CD1c-positive myeloid dendritic cell (primary cell): Measurements from ENCODE around the gene GADL1.

ENCODE experiments used
- DNase-seq: peaks from one replicate; pipeline ENCODE4 v3.0.0-alpha.2; 2016; ENCODE audit errors: extremely low spot score

Gene GADL1

GRCh38 chr3:30875505-30875904 lies 19.0 kb downstream of the GADL1 start:
- DNase-seq, result no peak

GRCh38 chr3:30873671-30874070 lies 20.8 kb downstream of the GADL1 start:
- DNase-seq, result no peak

GRCh38 chr3:30872879-30873278 lies 21.6 kb downstream of the GADL1 start:
- no peak for DNase-seq

GRCh38 chr3:30871720-30872119 lies 22.7 kb downstream of the GADL1 start:
- DNase-seq, result no peak

- DNase-seq, result no peak
Observed at GRCh38 chr3:30864836-30865235, 29.6 kb downstream of the GADL1 start.

GRCh38 chr3:30864132-30864531 lies 30.3 kb downstream of the GADL1 start:
- no peak for DNase-seq

- no peak for DNase-seq
Observed at GRCh38 chr3:30862004-30862403, 32.5 kb downstream of the GADL1 start.

GRCh38 chr3:30858894-30859389 lies 35.5 kb downstream of the GADL1 start:
- no peak for DNase-seq

- DNase-seq, result no peak
Observed at GRCh38 chr3:30855400-30856292, 38.8 kb downstream of the GADL1 start.

GRCh38 chr3:30852833-30853232 lies 41.6 kb downstream of the GADL1 start:
- no peak for DNase-seq

- DNase-seq, result no peak
Observed at GRCh38 chr3:30848087-30848779, 46.2 kb downstream of the GADL1 start.

- no peak for DNase-seq
Observed at GRCh38 chr3:30847592-30847991, 46.9 kb downstream of the GADL1 start.

- DNase-seq, result no peak
Observed at GRCh38 chr3:30845606-30846005, 48.9 kb downstream of the GADL1 start.

- no peak for DNase-seq
Observed at GRCh38 chr3:30843877-30844276, 50.6 kb downstream of the GADL1 start.

- no peak for DNase-seq
Observed at GRCh38 chr3:30836141-30836540, 58.3 kb downstream of the GADL1 start.

- no peak for DNase-seq
Observed at GRCh38 chr3:30835667-30836066, 58.8 kb downstream of the GADL1 start.

GRCh38 chr3:30832961-30833575 lies 61.4 kb downstream of the GADL1 start:
- DNase-seq, result no peak

- no peak for DNase-seq
Observed at GRCh38 chr3:30827080-30827479, 67.4 kb downstream of the GADL1 start.

- no peak for DNase-seq
Observed at GRCh38 chr3:30826531-30826942, 67.9 kb downstream of the GADL1 start.

GRCh38 chr3:30819067-30819798 lies 75.2 kb downstream of the GADL1 start:
- no peak for DNase-seq

GRCh38 chr3:30813734-30814133 lies 80.7 kb downstream of the GADL1 start:
- DNase-seq, result no peak
